Measurements from ENCODE around the gene PLXDC2. TPM values are rescaled to one million over a fixed set of nuclear protein-coding genes. Genes with fewer than 3 reads are reported as not detected.

PLXDC2 gene
- total and polyA plus RNA-seq, 2 experiments from 2014 or later = 13.5 to 19.4 TPM

- H3F3A ChIP-seq (replicated peaks; ENCODE audit: low read depth) = no peaks in the 10 kb centered on the region
- Mint-ChIP-seq H3K4me1 (peaks cover 5% of the 10 kb centered on the region), H3K27me3 (ENCODE audit: insufficient read depth, low read depth, poor library complexity) (no peaks in the 10 kb centered on the region), H3K27ac (no peak overlapping the region), H3K36me3 (ENCODE audit: low read depth) (peaks cover 6% of the 10 kb centered on the region; the same call in 2 of the 3 replicates), H3K4me3 (no peak overlapping the region), H3K9me3 (peaks cover 5% of the 10 kb centered on the region; the same call in 1 of the 3 replicates)
- TF ChIP-seq ZNF462 (CRISPR knock-in tag; IDR thresholded peaks at IDR 0.05) (no peak), CTCF (conservative IDR thresholded peaks at IDR 0.05; ENCODE audit: low read depth in 2 of 2) (no peak), CREB1 (CRISPR knock-in tag; IDR thresholded peaks at IDR 0.05; ENCODE audit: low read depth) (no peak), STAT1 (IDR thresholded peaks at IDR 0.05; ENCODE audit: unreplicated experiment) (no peak), REST (IDR thresholded peaks at IDR 0.05; ENCODE audit: unreplicated experiment) (no peak), POLR2AphosphoS5 (IDR thresholded peaks at IDR 0.05; ENCODE audit: low read depth) (no peak), ETS1 (IDR thresholded peaks at IDR 0.05) (no peak), ZNF331 (CRISPR knock-in tag; IDR thresholded peaks at IDR 0.05; ENCODE audit: low read depth) (no peak), EZH2phosphoT487 (IDR thresholded peaks at IDR 0.05; ENCODE audit: unreplicated experiment) (no peak), EZH2 (IDR thresholded peaks at IDR 0.05; ENCODE audit: low read depth, unreplicated experiment) (no peak), ZNF114 (CRISPR knock-in tag; IDR thresholded peaks at IDR 0.05) (no peak), NANOG (IDR thresholded peaks at IDR 0.05; ENCODE audit: borderline replicate concordance) (no peak), JUNB (IDR thresholded peaks at IDR 0.05; ENCODE audit: unreplicated experiment) (no peak)
- H3K4me1 ChIP-seq (ENCODE audit: insufficient read depth) = no peaks in the 10 kb centered on the region
- no peaks in the 10 kb centered on the region for H3K27me3 ChIP-seq (ENCODE audit: insufficient read depth)
- H3K27ac ChIP-seq (ENCODE audit: low read depth) = no peak overlapping the region
- no peaks in the 10 kb centered on the region for H4K20me1 ChIP-seq (replicated peaks; ENCODE audit: insufficient read depth)
- H3K79me2 ChIP-seq (replicated peaks; ENCODE audit: insufficient read depth) = no peaks in the 10 kb centered on the region
- H3K4me3 ChIP-seq = no peak overlapping the region
- no peak overlapping the region for H2AFZ ChIP-seq
- H3K36me3 ChIP-seq (ENCODE audit: insufficient read depth) = no peaks in the 10 kb centered on the region
- ATAC-seq = no peak
- H3K4me2 ChIP-seq = no peak overlapping the region
- DNase-seq (ENCODE audit: low spot score) = no peak
- no peaks in the 10 kb centered on the region for H3K9me2 ChIP-seq (ENCODE audit: insufficient read depth)
These were observed 328.0 kb downstream of the PLXDC2 start for GRCh38 chr10:20144268-20144667.
